ENCODE data around the gene SLC29A1. TPM values are rescaled to one million over a fixed set of nuclear protein-coding genes. Genes with fewer than 3 reads are reported as not detected.

The SLC29A1 gene
- total RNA-seq, 1 experiment from 2014 or later: 45.3 TPM

GRCh38 chr6:44255105-44255808, 31.9 kb downstream of the SLC29A1 start:
- Histone ChIP-seq H3K79me2 (ENCODE audit: low read depth) (peaks cover 58% of the 10 kb centered on the region), H3K4me2 (peak overlapping the region; percentile 98), H3K4me3 (peak overlapping the region; percentile 78; the same call in 1 of the 2 replicates), H3K9me2 (ENCODE audit: insufficient read depth) (no peaks in the 10 kb centered on the region), H3K36me3 (ENCODE audit: low read depth) (peaks cover 42% of the 10 kb centered on the region), H3K4me1 (replicated peaks; ENCODE audit: insufficient read depth) (peaks cover 33% of the 10 kb centered on the region; the same call in 1 of the 2 replicates), H3K27ac (peak overlapping the region; percentile 36), H3F3A (ENCODE audit: insufficient read depth, low read depth) (peaks cover 74% of the 10 kb centered on the region), H3K9me3 (ENCODE audit: insufficient read depth, low read depth) (no peaks in the 10 kb centered on the region), H4K20me1 (ENCODE audit: insufficient read depth) (peaks cover 64% of the 10 kb centered on the region), H3K27me3 (ENCODE audit: insufficient read depth, low read depth) (no peaks in the 10 kb centered on the region), H2AFZ (no peak overlapping the region)
- ChIA-PET CTCF (no interaction called here), POLR2A (ENCODE audit: unreplicated experiment) (interaction anchor here (0.5 to 0.8 kb wide), 2 partner anchors 9 to 625 kb away, joined by 3 to 4 read pairs; no protein-coding TSS in a partner anchor)
- TF ChIP-seq EZH2 (IDR thresholded peaks at IDR 0.05; ENCODE audit: low read depth): no peak
- TF ChIP-seq, protein P1, sequence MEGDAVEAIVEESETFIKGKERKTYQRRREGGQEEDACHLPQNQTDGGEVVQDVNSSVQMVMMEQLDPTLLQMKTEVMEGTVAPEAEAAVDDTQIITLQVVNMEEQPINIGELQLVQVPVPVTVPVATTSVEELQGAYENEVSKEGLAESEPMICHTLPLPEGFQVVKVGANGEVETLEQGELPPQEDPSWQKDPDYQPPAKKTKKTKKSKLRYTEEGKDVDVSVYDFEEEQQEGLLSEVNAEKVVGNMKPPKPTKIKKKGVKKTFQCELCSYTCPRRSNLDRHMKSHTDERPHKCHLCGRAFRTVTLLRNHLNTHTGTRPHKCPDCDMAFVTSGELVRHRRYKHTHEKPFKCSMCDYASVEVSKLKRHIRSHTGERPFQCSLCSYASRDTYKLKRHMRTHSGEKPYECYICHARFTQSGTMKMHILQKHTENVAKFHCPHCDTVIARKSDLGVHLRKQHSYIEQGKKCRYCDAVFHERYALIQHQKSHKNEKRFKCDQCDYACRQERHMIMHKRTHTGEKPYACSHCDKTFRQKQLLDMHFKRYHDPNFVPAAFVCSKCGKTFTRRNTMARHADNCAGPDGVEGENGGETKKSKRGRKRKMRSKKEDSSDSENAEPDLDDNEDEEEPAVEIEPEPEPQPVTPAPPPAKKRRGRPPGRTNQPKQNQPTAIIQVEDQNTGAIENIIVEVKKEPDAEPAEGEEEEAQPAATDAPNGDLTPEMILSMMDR (conservative IDR thresholded peaks at IDR 0.05): no peak
- peak; percentile 20 to 55 for DNase-seq
- intact Hi-C loops (cut with micrococcal nuclease; ENCODE audit: unreplicated experiment): no loop called here
- BruUV-seq (replicated peaks): no TSS peak

GRCh38 chr6:44255871-44256774, 32.7 kb downstream of the SLC29A1 start:
- ChIA-PET POLR2A (ENCODE audit: unreplicated experiment) (interaction anchor here (0.5 to 1.0 kb wide), 6 partner anchors 9 to 487 kb away, joined by 3 to 17 read pairs (median 6); partner anchors contain the start of gene HSP90AB1), CTCF (interaction anchor here (0.6 to 1.0 kb wide), 5 partner anchors 19 to 129 kb away, joined by 3 to 14 read pairs (median 4); partner anchors contain the start of gene TMEM63B)
- no peak for TF ChIP-seq EZH2 (IDR thresholded peaks at IDR 0.05; ENCODE audit: low read depth)
- TF ChIP-seq, protein P1 (conservative IDR thresholded peaks at IDR 0.05): no peak
- H3K9me2 ChIP-seq (ENCODE audit: insufficient read depth): no peaks in the 10 kb centered on the region
- peak overlapping the region; percentile 78 for H3K4me3 ChIP-seq
- intact Hi-C loops (cut with micrococcal nuclease; ENCODE audit: unreplicated experiment): loop anchor here (2.0 kb wide), 1 partner anchor 83 kb away; no protein-coding TSS in a partner anchor
- peak overlapping the region; percentile 36 for H3K27ac ChIP-seq
- peak overlapping the region; percentile 98 for H3K4me2 ChIP-seq
- DNase-seq: peak; percentile 16 to 40
- H3F3A ChIP-seq (ENCODE audit: insufficient read depth, low read depth): peaks cover 66% of the 10 kb centered on the region
- H3K4me1 ChIP-seq (replicated peaks; ENCODE audit: insufficient read depth): peaks cover 24% of the 10 kb centered on the region; the same call in 1 of the 2 replicates
- peaks cover 49% of the 10 kb centered on the region for H3K79me2 ChIP-seq (ENCODE audit: low read depth)
- H2AFZ ChIP-seq: no peak overlapping the region
- no peaks in the 10 kb centered on the region for H3K9me3 ChIP-seq (ENCODE audit: insufficient read depth, low read depth)
- H3K36me3 ChIP-seq (ENCODE audit: low read depth): peaks cover 33% of the 10 kb centered on the region
- TSS peak; percentile 27 for BruUV-seq (replicated peaks)
- H3K27me3 ChIP-seq (ENCODE audit: insufficient read depth, low read depth): no peaks in the 10 kb centered on the region
- peaks cover 55% of the 10 kb centered on the region for H4K20me1 ChIP-seq (ENCODE audit: insufficient read depth)

- no peaks in the 10 kb centered on the region for H3K9me3 ChIP-seq (ENCODE audit: insufficient read depth, low read depth)
- ChIA-PET CTCF (interaction anchor here (0.6 to 1.0 kb wide), 5 partner anchors 19 to 129 kb away, joined by 3 to 14 read pairs (median 4); partner anchors contain the start of gene TMEM63B), POLR2A (ENCODE audit: unreplicated experiment) (interaction anchor here (0.5 to 1.0 kb wide), 7 partner anchors 10 to 1324 kb away, joined by 3 to 17 read pairs (median 6); partner anchors contain the start of genes HSP90AB1, MRPL14 and TMEM63B)
- H4K20me1 ChIP-seq (ENCODE audit: insufficient read depth): peaks cover 50% of the 10 kb centered on the region
- H3K27me3 ChIP-seq (ENCODE audit: insufficient read depth, low read depth): no peaks in the 10 kb centered on the region
- H3K9me2 ChIP-seq (ENCODE audit: insufficient read depth): no peaks in the 10 kb centered on the region
- intact Hi-C loops (cut with micrococcal nuclease; ENCODE audit: unreplicated experiment): loop anchor here (2.0 kb wide), 1 partner anchor 84 kb away; no protein-coding TSS in a partner anchor
- H2AFZ ChIP-seq: peak overlapping the region; percentile 78; the same call in 1 of the 2 replicates
- peaks cover 43% of the 10 kb centered on the region for H3K79me2 ChIP-seq (ENCODE audit: low read depth)
- TF ChIP-seq, protein P1 (conservative IDR thresholded peaks at IDR 0.05): no peak
- no peak for TF ChIP-seq EZH2 (IDR thresholded peaks at IDR 0.05; ENCODE audit: low read depth)
- H3K4me3 ChIP-seq: peak overlapping the region; percentile 78
- H3K4me2 ChIP-seq: peak overlapping the region; percentile 98
- H3F3A ChIP-seq (ENCODE audit: insufficient read depth, low read depth): peaks cover 60% of the 10 kb centered on the region
- H3K27ac ChIP-seq: peak overlapping the region; percentile 36; the same call in 1 of the 2 replicates
- no peak for DNase-seq
- H3K4me1 ChIP-seq (replicated peaks; ENCODE audit: insufficient read depth): peaks cover 18% of the 10 kb centered on the region; the same call in 1 of the 2 replicates
- peaks cover 28% of the 10 kb centered on the region for H3K36me3 ChIP-seq (ENCODE audit: low read depth)
- BruUV-seq (replicated peaks): no TSS peak
Measured at GRCh38 chr6:44256775-44257024, 33.3 kb downstream of the SLC29A1 start.

Measured in PC-9 (cell line).